Smooth muscle cell of the brain vasculature (primary cell): ENCODE measurements around the gene IMP4.

Source experiments
- DNase-seq: peaks from one replicate; pipeline ENCODE4 v3.0.0-alpha.2; 2012; ENCODE audit warnings: low read depth, low spot score

Gene IMP4

GRCh38 chr2:130336877-130337734 is 5.6 kb upstream of the IMP4 start:
- DNase-seq, result peak; percentile 65

- no peak for DNase-seq
Observed at GRCh38 chr2:130337735-130338325, 4.9 kb upstream of the IMP4 start.

GRCh38 chr2:130338793-130339345 is 3.8 kb upstream of the IMP4 start:
- DNase-seq, result no peak

- no peak for DNase-seq
Observed at GRCh38 chr2:130339885-130340745, 2.6 kb upstream of the IMP4 start.

- no peak for DNase-seq
Observed at GRCh38 chr2:130341562-130342019, 1.1 kb upstream of the IMP4 start.

GRCh38 chr2:130342020-130342532 is 621 bp upstream of the IMP4 start:
- DNase-seq, result peak; percentile 81

GRCh38 chr2:130344578-130344977 is 1.9 kb downstream of the IMP4 start:
- DNase-seq, result no peak

GRCh38 chr2:130345091-130345490 is 2.4 kb downstream of the IMP4 start:
- DNase-seq, result no peak

- no peak for DNase-seq
Observed at GRCh38 chr2:130345611-130346010, 2.9 kb downstream of the IMP4 start.

GRCh38 chr2:130346041-130346740 is 3.5 kb downstream of the IMP4 start:
- no peak for DNase-seq

- DNase-seq, result no peak
Observed at GRCh38 chr2:130346741-130347066, 4.0 kb downstream of the IMP4 start.

GRCh38 chr2:130347220-130347925 is 4.7 kb downstream of the IMP4 start:
- DNase-seq, result no peak

- no peak for DNase-seq
Observed at GRCh38 chr2:130349174-130349573, 6.5 kb downstream of the IMP4 start.

GRCh38 chr2:130351711-130352110 is 9.0 kb downstream of the IMP4 start:
- no peak for DNase-seq

GRCh38 chr2:130352237-130352636 is 9.5 kb downstream of the IMP4 start:
- DNase-seq, result no peak

- DNase-seq, result no peak
Observed at GRCh38 chr2:130353291-130354138, 10.8 kb downstream of the IMP4 start.

- no peak for DNase-seq
Observed at GRCh38 chr2:130354139-130354428, 11.4 kb downstream of the IMP4 start.

- DNase-seq, result no peak
Observed at GRCh38 chr2:130355172-130355577, 12.5 kb downstream of the IMP4 start.

GRCh38 chr2:130355578-130356431 is 13.1 kb downstream of the IMP4 start, which contains the start of gene PTPN18:
Gene PTPN18, plus strand, starts transcription at chr2:130356056. Its CDS starts 52 bp downstream, at chr2:130356108.
- DNase-seq, result peak; percentile 58
